ENCODE results near the gene IKZF3. TPM values are rescaled to one million over a fixed set of nuclear protein-coding genes. Genes with fewer than 3 reads are reported as not detected.

The IKZF3 gene
- total and polyA plus RNA-seq, 8 donors, result 0.56 to 5.4 (median 1.1) TPM; not detected in 1

GRCh38 chr17:39782481-39782880 is 81.6 kb downstream of the IKZF3 start:
- intact Hi-C loops (cut with DNase I; ENCODE audit: low total_unique reads), result no loop called here
- H3K4me3 ChIP-seq, result no peak overlapping the region
- no peak for TF ChIP-seq CTCF (IDR thresholded peaks at IDR 0.05)
- TF ChIP-seq POLR2AphosphoS5 (IDR thresholded peaks at IDR 0.05), result peak in 2 of 3 donors; percentile 50 to 62
- H3K4me1 ChIP-seq, result peaks cover 7 to 22% (median 13%) of the 10 kb centered on the region in 4 donors
- no peaks in the 10 kb centered on the region for H3K36me3 ChIP-seq
- 21 to 42% (median 29%) methylated on average over 4 of the region's 4 CpGs for WGBS, 5 donors
- H3K9me3 ChIP-seq, result no peaks in the 10 kb centered on the region
- H3K27ac ChIP-seq, result no peak overlapping the region
- peaks cover 0 to 10% (median 0%) of the 10 kb centered on the region in 3 donors for H3K27me3 ChIP-seq
- peak in 1 of 2 donors; percentile 78 for DNase-seq

- Histone ChIP-seq H3K9me3 (no peaks in the 10 kb centered on the region), H3K27me3 (peaks cover 0 to 10% (median 0%) of the 10 kb centered on the region in 3 donors), H3K36me3 (no peaks in the 10 kb centered on the region), H3K27ac (no peak overlapping the region), H3K4me3 (no peak overlapping the region), H3K4me1 (peaks cover 7 to 22% (median 13%) of the 10 kb centered on the region in 4 donors)
- TF ChIP-seq POLR2A (IDR thresholded peaks at IDR 0.05), result no peak
- no peak for TF ChIP-seq CTCF (IDR thresholded peaks at IDR 0.05)
- TF ChIP-seq POLR2AphosphoS5 (IDR thresholded peaks at IDR 0.05), result no peak
- 26 to 52% (median 39%) methylated on average over 2 of the region's 2 CpGs for WGBS, 5 donors
- intact Hi-C loops (cut with DNase I; ENCODE audit: low total_unique reads), result no loop called here
- DNase-seq, result no peak
These were observed 82.3 kb downstream of the IKZF3 start for GRCh38 chr17:39781861-39782213.

- TF ChIP-seq POLR2A (IDR thresholded peaks at IDR 0.05), result no peak
- TF ChIP-seq CTCF (IDR thresholded peaks at IDR 0.05), result no peak
- TF ChIP-seq POLR2AphosphoS5 (IDR thresholded peaks at IDR 0.05), result no peak
- no peak for TF ChIP-seq EP300 (IDR thresholded peaks at IDR 0.05)
- peak overlapping the region in 1 of 5 donors; percentile 17 for H3K27ac ChIP-seq
- intact Hi-C loops (cut with DNase I; ENCODE audit: low total_unique reads), result no loop called here
These were observed 82.9 kb downstream of the IKZF3 start for GRCh38 chr17:39781031-39781860.

GRCh38 chr17:39777534-39778365 is 86.4 kb downstream of the IKZF3 start:
- no peak for DNase-seq
- peak overlapping the region in 3 of 4 donors; percentile 8 to 23 (median 19) for H3K4me3 ChIP-seq
- peaks cover 0 to 15% (median 0%) of the 10 kb centered on the region in 3 donors for H3K27me3 ChIP-seq
- no peaks in the 10 kb centered on the region for H3K36me3 ChIP-seq
- 51 to 61% (median 56%) methylated on average over 11 of the region's 11 CpGs for WGBS, 5 donors
- TF ChIP-seq CTCF (IDR thresholded peaks at IDR 0.05), result no peak
- no peak for TF ChIP-seq POLR2A (IDR thresholded peaks at IDR 0.05)
- TF ChIP-seq POLR2AphosphoS5 (IDR thresholded peaks at IDR 0.05), result no peak
- TF ChIP-seq EP300 (IDR thresholded peaks at IDR 0.05), result no peak
- H3K9me3 ChIP-seq, result no peaks in the 10 kb centered on the region
- intact Hi-C loops (cut with DNase I; ENCODE audit: low total_unique reads), result no loop called here
- peak overlapping the region in 4 of 5 donors; percentile 10 to 76 (median 31) for H3K27ac ChIP-seq
- H3K4me1 ChIP-seq, result peaks cover 7 to 19% (median 10%) of the 10 kb centered on the region in 4 donors

More at GRCh38 chr17:39781031-39781860, 82.9 kb downstream of the IKZF3 start:
- no peaks in the 10 kb centered on the region for H3K9me3 ChIP-seq
- H3K4me3 ChIP-seq, result no peak overlapping the region
- 42 to 48% (median 44%) methylated on average over 6 of the region's 6 CpGs for WGBS, 5 donors
- no peak for DNase-seq
- H3K36me3 ChIP-seq, result no peaks in the 10 kb centered on the region
- H3K27me3 ChIP-seq, result peaks cover 0 to 10% (median 0%) of the 10 kb centered on the region in 3 donors
- peaks cover 7 to 22% (median 13%) of the 10 kb centered on the region in 4 donors for H3K4me1 ChIP-seq

All from stomach (tissue), 9 donors.